Occipital lobe (tissue), 2 donors: ENCODE data around the gene DHCR24. TPM values are rescaled to one million over a fixed set of nuclear protein-coding genes. Genes with fewer than 3 reads are reported as not detected.

Experiments used
- DNase-seq: peaks from one replicate; lab custom pipeline; 2025; lab: John Stamatoyannopoulos, UW
- total RNA-seq: library from RNA; depleted of rRNA; stranded (reverse); fragments of >200 nt; gene quantifications from one replicate; pipeline ENCODE4 v1.2.3, GENCODE V29; 2014

DHCR24 gene
- total RNA-seq, 1 donor from 2014 or later: 40.7 TPM

- DNase-seq: no peak
These were observed 83.1 kb downstream of the DHCR24 start for GRCh38 chr1:54803761-54804470.

DNA sequence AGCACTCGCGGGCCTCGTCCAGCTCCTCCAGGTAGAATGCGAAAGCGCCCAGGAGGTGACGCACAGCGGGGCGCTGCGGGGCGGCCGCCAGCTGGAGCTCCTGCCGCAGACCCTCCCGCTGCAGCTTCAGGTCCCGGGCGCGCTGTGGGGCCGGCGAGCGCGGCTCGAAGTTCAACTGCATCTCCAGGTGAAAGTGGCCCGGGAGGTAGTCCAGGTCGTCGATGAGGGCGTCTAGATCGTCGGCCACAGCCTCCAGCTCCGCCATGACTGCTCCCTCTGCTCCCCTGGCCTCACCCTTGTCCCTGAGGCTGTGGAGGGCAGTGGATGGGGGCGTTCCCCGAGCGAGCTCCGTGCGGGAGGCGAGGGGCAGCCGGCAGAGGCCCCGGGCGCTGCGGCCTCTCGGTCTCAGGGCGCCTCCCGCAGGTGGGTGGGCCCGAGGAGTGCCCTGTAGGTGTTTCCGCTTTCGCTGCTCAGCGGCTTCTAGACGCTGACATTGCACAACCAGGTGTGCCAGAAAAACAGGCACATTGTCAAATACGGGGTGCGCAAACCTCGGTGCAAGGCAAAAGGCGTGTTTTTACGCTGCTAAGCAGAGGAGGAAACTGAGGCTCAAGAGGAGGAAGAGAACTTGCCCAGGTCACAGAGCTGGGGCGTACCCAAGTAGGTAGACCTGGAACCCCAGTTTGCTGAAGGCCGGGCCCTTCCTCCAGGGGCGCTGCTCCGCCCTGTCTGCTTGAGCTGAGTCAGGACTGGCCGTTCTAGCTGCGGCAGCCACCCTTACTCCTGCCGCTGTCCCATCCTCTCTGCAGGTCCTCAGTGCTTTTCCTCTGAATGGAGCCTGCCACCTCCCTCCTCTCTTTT is 85.9 kb downstream of the DHCR24 start, which contains the start of gene TTC22:
Gene TTC22, minus strand, starts transcription at position 425 of the 861 bp plus-strand sequence. Its CDS starts 160 bp downstream, at position 265.
- no peak for DNase-seq

- DNase-seq: no peak
These were observed 86.7 kb downstream of the DHCR24 start for GRCh38 chr1:54800041-54800898.

Other genes with a start within 250 kb of the DHCR24 start
- 1.4 TPM for gene MROH7, start 245.4 kb downstream of the DHCR24 start, total RNA-seq
- 20.6 TPM for gene TTC4, start 171.3 kb downstream of the DHCR24 start, total RNA-seq
- gene PARS2, start 122.7 kb downstream of the DHCR24 start, total RNA-seq: 3.7 TPM
- gene TTC22, start 85.9 kb downstream of the DHCR24 start, total RNA-seq: 0.16 TPM
- 0.16 TPM for gene TMEM61, start 93.4 kb upstream of the DHCR24 start, total RNA-seq
- gene BSND, start 111.7 kb upstream of the DHCR24 start, total RNA-seq: not detected
- 4.1 TPM for gene PCSK9, start 152.4 kb upstream of the DHCR24 start, total RNA-seq